NCI-H2196 treated with DMSO at 0.1 percent for 48 hours (cell line): ENCODE measurements around the gene SMIM17.
"Not testable (repeated sequence)": the region's sequence is repeated elsewhere in the genome, so short reads cannot be mapped to it uniquely, and the experiment has no call there.

Source experiments
- DNase-seq: peaks from one replicate; lab custom pipeline; 2025; ENCODE audit not compliant: unreplicated experiment; lab: John Stamatoyannopoulos, UW

Gene SMIM17

DNA sequence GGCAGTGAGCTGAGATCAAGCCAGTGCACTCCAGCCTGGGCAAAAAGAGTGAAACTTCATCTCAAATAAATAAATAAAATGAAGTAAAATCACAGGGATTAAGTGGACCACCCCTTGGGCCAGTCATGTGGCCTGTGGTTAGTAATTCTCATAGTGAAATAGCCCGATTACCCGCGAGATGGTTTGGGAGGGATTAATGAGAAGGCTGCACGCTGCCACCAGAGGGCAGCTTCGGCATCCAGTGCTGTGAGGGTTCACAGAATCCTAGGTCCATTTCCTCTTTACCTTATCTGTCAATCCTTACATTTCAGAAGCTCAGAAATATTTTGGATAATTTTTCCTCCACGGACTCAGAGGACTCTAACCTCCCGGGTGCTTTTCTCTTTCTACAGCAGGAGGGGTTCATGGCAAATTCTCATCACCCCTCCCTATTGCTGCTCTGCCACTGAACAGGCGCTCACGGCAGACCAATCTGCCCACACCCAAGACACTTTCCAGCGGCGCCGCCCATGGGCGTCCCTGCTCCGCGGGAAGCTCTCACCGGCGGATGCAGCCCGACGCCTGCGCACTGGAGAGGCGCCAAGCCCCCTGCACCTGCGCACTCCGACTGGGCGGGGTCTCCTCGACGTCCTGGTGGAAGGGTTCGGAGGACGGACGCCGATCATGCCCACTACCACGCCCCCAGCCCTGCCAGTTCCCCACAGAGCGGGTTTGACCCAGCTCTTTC, 17.6 kb downstream of the SMIM17 start:
- DNase-seq: no peak

DNA sequence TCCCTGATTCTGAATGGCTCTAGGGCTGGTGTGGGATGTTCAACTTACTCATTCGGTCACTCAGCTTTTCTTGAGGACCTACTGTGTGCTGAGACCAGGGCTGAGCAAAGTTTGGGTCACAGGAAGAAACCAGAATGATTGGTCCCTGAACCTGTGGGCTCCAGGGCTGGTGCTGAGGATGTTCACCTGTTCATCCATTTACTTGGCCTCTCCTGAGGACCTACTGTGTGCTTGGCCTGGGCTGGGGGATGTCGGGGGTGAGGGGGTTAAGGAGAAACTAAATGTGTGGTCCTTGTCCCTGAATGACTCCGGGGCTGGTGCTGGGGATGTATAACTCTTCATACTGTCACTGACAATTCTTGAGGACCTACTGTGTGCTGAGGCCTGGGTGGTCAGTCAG, 18.3 kb downstream of the SMIM17 start:
- no peak for DNase-seq

GRCh38 chr19:56663931-56664500, 21.1 kb downstream of the SMIM17 start:
- no peak for DNase-seq

DNA sequence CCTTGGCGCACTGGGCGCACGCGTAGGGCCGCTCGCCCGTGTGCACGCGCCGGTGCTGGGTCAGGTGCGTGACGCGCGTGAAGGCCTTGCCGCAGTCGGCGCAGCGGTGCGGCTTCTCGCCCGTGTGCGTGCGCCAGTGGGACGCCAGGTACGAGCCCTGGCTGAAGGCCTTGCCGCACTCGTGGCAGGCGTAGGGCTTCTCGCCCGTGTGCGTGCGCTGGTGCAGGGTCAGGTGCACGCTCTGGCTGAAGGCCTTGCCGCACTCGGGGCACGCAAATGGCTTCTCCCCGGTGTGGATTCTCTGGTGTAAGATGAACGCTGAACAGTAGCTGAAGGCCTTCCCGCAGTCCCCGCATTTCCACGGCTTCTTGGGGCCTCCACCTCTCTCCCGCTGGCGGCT, 21.6 kb downstream of the SMIM17 start:
- DNase-seq: no peak

DNA sequence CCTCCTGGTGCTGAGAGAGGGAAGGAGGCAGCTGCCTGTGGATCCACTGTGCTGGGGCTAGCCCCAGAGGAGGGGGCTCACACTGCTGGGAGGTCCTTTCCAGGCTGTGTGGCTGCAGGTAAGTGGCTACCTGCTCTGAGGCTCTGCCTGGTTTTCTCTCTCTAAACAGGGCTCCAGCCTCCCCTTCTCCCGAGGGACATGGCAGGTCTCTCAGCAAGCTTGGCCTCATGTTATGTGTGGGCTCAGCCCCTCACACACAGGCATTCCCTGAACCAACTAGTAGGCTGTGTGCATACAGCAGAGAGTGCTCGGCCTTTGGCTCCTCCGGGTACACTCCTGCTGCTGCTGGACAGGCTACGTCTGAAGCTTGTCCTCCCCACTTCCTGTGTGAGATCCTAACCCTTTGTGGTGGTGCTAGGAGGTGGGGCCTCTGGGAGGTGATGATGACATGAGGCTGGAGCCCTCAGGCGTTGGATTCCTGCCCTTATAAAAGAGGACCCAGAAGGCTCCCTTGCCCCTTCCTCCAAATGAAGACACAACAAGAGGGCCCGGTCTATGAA, 24.4 kb downstream of the SMIM17 start:
- DNase-seq: no peak

DNA sequence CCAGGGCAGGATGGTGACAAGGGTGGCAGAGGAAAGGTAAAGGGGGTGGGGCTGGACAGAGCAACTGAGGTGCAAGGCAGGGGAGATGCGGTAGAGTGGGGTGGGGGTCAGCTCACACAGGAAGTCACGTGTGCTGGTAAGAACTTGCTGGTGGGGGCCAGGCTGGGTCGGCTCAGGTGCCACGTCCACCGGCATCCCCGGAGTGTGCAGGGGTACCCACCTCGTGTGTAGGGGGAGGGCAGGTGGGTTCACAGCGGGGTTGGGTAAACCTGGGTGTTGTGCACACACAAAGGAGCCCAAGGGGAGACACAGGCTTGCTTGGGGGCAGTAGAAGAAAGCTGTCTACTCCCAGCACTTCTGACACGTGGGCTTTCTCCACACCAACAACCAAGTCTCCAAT, 25.7 kb downstream of the SMIM17 start:
- no peak for DNase-seq

DNA sequence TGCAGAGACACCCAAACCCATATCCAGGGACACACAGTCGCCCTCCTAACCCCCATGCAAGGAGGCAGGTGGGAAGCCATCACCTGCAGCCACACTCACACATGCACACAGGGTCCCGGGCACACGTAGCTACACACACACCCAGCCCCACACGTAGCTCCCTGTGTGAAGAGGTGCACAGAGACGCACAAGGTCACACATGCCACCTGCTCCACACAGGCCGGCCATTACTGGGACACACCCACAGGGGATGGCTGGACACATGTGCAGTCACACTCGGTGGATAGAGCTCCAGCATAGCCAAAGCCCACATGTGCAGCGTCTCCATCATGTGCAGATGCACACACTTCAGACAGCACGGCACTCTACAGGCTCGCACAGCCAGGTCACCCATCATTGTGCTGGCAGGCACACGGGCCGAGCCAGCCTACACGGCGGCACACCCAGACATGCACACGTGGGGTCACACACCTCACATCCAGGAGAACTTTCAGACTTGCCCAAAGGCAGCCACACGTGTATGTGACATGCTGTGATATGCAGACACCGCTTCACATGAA, 27.5 kb downstream of the SMIM17 start:
- DNase-seq: no peak

- DNase-seq: no peak
These were observed 28.1 kb downstream of the SMIM17 start for GRCh38 chr19:56670961-56671612.

GRCh38 chr19:56671613-56671994, 28.6 kb downstream of the SMIM17 start, which contains the start of gene ZNF835:
Gene ZNF835, minus strand, starts transcription at chr19:56671757. Its CDS starts 6,559 bp downstream, at chr19:56665198.
- DNase-seq: no peak

- DNase-seq: not testable (repeated sequence)
These were observed 29.7 kb downstream of the SMIM17 start for GRCh38 chr19:56672610-56673009.

DNA sequence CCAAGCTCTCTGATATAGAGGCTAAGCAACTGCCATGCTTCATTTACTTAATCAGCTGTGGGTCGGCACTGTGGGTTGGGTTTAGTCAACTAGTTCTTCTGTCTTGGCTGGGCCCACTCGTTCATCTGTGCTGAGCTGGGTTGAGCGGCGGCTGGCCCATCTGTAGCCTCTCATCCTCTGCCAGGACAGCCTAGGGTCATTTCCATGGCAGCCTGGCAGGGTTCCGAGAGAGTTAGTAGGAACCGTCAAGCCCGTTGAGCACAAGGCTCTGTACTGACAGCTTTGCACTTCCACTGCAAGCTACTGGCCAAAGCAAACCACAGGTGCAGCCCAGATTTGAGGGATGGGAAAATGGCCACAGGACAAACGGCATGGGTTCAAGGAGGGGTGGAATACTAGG, 35.2 kb downstream of the SMIM17 start:
- DNase-seq: no peak

DNA sequence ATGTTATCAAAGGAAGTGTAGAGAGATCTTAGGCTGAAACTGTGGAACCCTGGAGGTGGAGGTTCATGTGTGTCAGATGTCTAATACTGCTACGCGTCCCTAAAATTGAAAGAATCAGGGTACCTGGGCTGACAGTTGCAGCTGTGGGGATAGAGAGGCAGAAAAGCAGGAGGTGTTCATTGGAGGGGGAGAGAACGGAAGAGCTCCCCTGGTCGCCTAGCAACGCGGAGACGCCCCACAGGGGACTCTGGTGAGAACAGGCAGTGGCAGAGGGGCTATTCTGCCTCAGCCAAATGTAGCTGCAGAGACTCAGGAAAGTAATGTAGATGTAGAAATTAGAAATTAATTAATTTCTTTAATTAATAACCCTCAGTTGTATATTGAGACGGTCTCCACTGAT, 38.7 kb downstream of the SMIM17 start:
- no peak for DNase-seq

DNA sequence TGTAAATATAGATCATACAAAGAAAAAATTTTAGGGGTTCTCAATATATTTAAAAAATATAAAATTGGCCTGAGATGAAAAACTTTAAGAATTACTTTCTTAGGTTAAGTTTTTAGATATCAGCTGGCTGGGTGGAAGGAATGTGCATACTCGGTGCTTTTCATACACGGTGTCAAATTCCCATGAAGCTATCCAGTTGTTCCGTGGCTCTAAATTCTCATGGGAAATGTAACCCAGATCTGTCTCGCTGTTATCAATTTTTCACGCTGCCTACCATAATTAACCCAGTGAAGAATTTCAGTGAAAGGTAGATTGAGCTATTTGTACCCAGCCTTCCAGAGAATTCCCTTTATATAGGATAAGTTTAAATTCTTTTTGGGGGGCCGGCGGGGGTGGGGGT, 40.2 kb downstream of the SMIM17 start:
- DNase-seq: no peak

- DNase-seq: no peak
These were observed 44.1 kb downstream of the SMIM17 start for GRCh38 chr19:56687031-56687430.

DNA sequence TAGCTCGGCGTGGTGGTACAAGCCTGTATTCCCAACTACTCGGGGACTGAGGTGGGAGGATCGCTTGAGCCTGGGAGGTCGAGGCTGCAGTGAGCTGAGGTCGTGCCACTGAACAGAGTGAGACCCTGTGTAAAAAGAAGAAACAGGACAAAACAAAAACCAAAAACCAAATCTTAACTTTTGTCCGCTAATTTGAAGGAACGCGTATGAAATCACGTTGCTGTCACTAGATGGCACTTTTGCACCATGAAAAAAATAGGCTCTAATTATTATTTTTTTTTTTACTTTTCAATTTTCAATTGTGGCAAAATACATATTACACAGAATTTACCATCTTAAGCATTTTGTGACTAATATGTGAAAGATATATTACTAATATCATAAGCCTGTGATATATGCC, 46.2 kb downstream of the SMIM17 start:
- DNase-seq: no peak

DNA sequence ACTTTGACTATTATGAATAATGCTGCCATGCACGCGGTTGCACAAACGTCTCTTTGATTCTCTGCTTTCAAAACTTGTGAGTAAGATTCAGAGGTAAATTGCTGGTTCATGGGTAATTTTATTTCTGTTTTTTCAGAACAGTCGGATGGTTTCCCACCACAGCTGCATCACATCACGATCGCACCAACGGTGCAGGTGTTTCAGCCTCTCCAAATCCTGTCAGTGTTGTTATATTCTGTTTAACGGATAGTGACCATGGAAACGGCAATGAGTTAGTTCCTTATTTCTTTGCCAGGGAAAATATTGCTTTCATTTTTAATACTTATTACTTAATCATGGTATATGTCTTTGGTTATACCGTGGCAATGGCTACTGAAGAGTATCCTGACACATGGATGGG, 47.7 kb downstream of the SMIM17 start:
- no peak for DNase-seq

GRCh38 chr19:56692206-56692895, 49.4 kb downstream of the SMIM17 start:
- DNase-seq: no peak

GRCh38 chr19:56699552-56699951, 56.6 kb downstream of the SMIM17 start:
- DNase-seq: no peak

DNA sequence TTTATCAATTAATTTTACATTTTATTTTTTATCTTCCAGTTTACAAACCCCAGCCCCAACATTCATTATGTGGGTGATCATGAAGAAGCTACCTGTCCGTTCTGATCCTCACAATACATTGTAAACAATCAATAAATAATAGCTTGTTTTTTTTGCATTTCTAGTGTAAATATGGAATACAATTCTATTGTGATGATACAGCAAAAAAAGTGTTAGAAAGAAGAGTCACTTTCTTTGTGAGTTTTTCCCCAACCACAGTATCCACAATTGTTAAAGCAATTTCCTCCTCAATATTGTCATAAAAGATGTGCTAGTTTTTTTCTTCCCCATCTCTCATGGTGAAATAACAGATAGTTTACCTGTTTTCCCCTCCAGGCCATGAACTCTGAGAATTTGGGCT, 58.9 kb downstream of the SMIM17 start:
- DNase-seq: no peak

DNA sequence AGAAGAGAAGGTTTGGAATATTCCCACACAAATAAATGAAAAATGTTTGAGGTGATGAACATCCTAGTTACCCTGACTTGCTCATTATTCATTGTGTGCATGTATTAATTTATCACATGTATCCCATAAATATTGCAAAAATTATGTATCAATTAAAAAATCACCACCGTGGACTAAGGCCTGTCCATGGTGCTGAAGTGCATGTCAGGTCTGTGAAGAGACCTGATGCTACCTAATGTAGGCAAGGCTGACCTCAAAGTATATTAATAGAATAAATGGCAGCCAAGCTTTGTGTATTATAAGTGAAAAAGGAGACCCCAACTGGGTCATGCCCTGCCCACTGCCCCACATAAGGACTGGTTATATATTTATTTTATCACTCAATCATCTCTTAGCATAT, 63.0 kb downstream of the SMIM17 start:
- DNase-seq: no peak
